ENCODE data around the gene RAD51B.

- no peak for TF ChIP-seq POLR2A (IDR thresholded peaks at IDR 0.05)
- TF ChIP-seq CTCF (IDR thresholded peaks at IDR 0.05) = no peak
These were observed 557.4 kb downstream of the RAD51B start for GRCh38 chr14:68377006-68377405.

All from ovary (tissue), 3 donors.